GM12891 (cell line): Measurements from ENCODE around the gene DHRS3.
"Not testable (repeated sequence)": the region's sequence is repeated elsewhere in the genome, so short reads cannot be mapped to it uniquely, and the experiment has no call there.

Experiments
- PAX5 ChIP-seq: IDR thresholded peaks from 2 replicates; pipeline ENCODE4 v1.6.1; 2011; ENCODE audit warnings: low read length, moderate library complexity, mild to moderate bottlenecking; ENCODE audit not compliant: insufficient read depth, severe bottlenecking
- POLR2A ChIP-seq: IDR thresholded peaks from 2 replicates; pipeline ENCODE4 v1.6.1; 2011; ENCODE audit warnings: low read depth, low read length, control low read depth
- POLR2AphosphoS5 ChIP-seq: IDR thresholded peaks from 2 replicates; pipeline ENCODE4 v1.6.1; 2011; ENCODE audit warnings: low read depth, low read length, control low read depth
- SPI1 ChIP-seq: IDR thresholded peaks from 2 replicates; pipeline ENCODE4 v1.6.1; 2011; ENCODE audit warnings: low read depth, low read length, control low read depth
- TAF1 ChIP-seq: IDR thresholded peaks from 2 replicates; pipeline ENCODE4 v1.6.1; 2011; ENCODE audit warnings: low read depth, low read length, control low read depth

- TF ChIP-seq POLR2A, POLR2AphosphoS5, TAF1, PAX5, SPI1: not testable (repeated sequence)
Measured at GRCh38 chr1:12564251-12564650, 53.8 kb downstream of the DHRS3 start.
